GM21619 (cell line): ENCODE measurements around the gene WASF3.

Experiments used
- ATAC-seq: cut with Tn5 transposase; IDR thresholded peaks from one replicate; pipeline ENCODE4 v1.9.1; 2021; ENCODE audit not compliant: unreplicated experiment

Gene WASF3

GRCh38 chr13:26589226-26589625, 31.7 kb downstream of the WASF3 start:
- no peak for ATAC-seq

- no peak for ATAC-seq
Observed at GRCh38 chr13:26589754-26590153, 32.3 kb downstream of the WASF3 start.

GRCh38 chr13:26590379-26590778, 32.9 kb downstream of the WASF3 start:
- no peak for ATAC-seq

- ATAC-seq: no peak
Observed at GRCh38 chr13:26590951-26591350, 33.5 kb downstream of the WASF3 start.

- ATAC-seq: no peak
Observed at GRCh38 chr13:26591672-26592071, 34.2 kb downstream of the WASF3 start.

- ATAC-seq: no peak
Observed at GRCh38 chr13:26593661-26594060, 36.2 kb downstream of the WASF3 start.

GRCh38 chr13:26594363-26594762, 36.9 kb downstream of the WASF3 start:
- ATAC-seq: no peak

- no peak for ATAC-seq
Observed at GRCh38 chr13:26596458-26596857, 39.0 kb downstream of the WASF3 start.

- ATAC-seq: no peak
Observed at GRCh38 chr13:26599403-26599802, 41.9 kb downstream of the WASF3 start.

GRCh38 chr13:26599860-26600259, 42.4 kb downstream of the WASF3 start:
- no peak for ATAC-seq

GRCh38 chr13:26600343-26600742, 42.9 kb downstream of the WASF3 start:
- ATAC-seq: no peak

- ATAC-seq: no peak
Observed at GRCh38 chr13:26601669-26602068, 44.2 kb downstream of the WASF3 start.

GRCh38 chr13:26602783-26603182, 45.3 kb downstream of the WASF3 start:
- ATAC-seq: no peak

GRCh38 chr13:26604784-26605545, 47.5 kb downstream of the WASF3 start:
- no peak for ATAC-seq

GRCh38 chr13:26605845-26606244, 48.4 kb downstream of the WASF3 start:
- ATAC-seq: no peak

GRCh38 chr13:26606631-26607030, 49.1 kb downstream of the WASF3 start:
- no peak for ATAC-seq

- no peak for ATAC-seq
Observed at GRCh38 chr13:26614721-26615120, 57.2 kb downstream of the WASF3 start.

- no peak for ATAC-seq
Observed at GRCh38 chr13:26616126-26616525, 58.6 kb downstream of the WASF3 start.

GRCh38 chr13:26618726-26619125, 61.2 kb downstream of the WASF3 start:
- no peak for ATAC-seq

- no peak for ATAC-seq
Observed at GRCh38 chr13:26619358-26619757, 61.9 kb downstream of the WASF3 start.

- ATAC-seq: no peak
Observed at GRCh38 chr13:26621731-26622401, 64.4 kb downstream of the WASF3 start.

GRCh38 chr13:26623125-26623524, 65.6 kb downstream of the WASF3 start:
- ATAC-seq: no peak

- no peak for ATAC-seq
Observed at GRCh38 chr13:26624572-26624971, 67.1 kb downstream of the WASF3 start.
